Adrenal gland (tissue), 12 donors: Measurements from ENCODE around the gene CCL14. TPM values are rescaled to one million over a fixed set of nuclear protein-coding genes. Genes with fewer than 3 reads are reported as not detected.

ENCODE experiments used
- DNase-seq, 7 donors: peaks; one replicate each; pipeline ENCODE4 v3.0.0-alpha.2; 2019 to 2020
- H3K27ac ChIP-seq, 5 donors: fragments of 200-600 bp; sonication (generic) in 4 of 5; 1 replicate in 3 of 5; 2 replicates in 2 of 5; pipeline versions ENCODE4 v1.5.1 to v1.8.0; 2016 to 2020; ENCODE audit warnings: mild to moderate bottlenecking in 1 of 5
- H3K27me3 ChIP-seq: fragments of 200-600 bp; 2 replicates; pipeline ENCODE4 v1.8.0; 2021
- H3K36me3 ChIP-seq, 2 donors: fragments of 200-600 bp; replicated peaks in 1 of 2; 1 replicate in 1 of 2; 2 replicates in 1 of 2; pipeline versions ENCODE4 v1.5.1 to v1.8.0; 2018 to 2022
- H3K4me1 ChIP-seq, 2 donors: fragments of 200-600 bp; replicated peaks in 1 of 2; 1 replicate in 1 of 2; 2 replicates in 1 of 2; pipeline versions ENCODE4 v1.5.1 to v1.8.0; 2018 to 2021
- H3K4me3 ChIP-seq, 4 donors: fragments of 200-600 bp; sonication (generic) in 3 of 4; one replicate each; pipeline ENCODE4 v1.5.1; 2016 to 2018
- H3K9me3 ChIP-seq, 3 donors: fragments of 200-600 bp; sonication (generic) in 1 of 3; replicated peaks in 1 of 3; 1 replicate in 2 of 3; 2 replicates in 1 of 3; pipeline versions ENCODE4 v1.5.1 to v1.8.0; 2016 to 2021
- POLR2A ChIP-seq, 2 donors: fragments of 450-650 bp; IDR thresholded peaks; one replicate each; pipeline ENCODE4 v1.6.1; 2017; ENCODE audit warnings: antibody characterized with exemption in 2 of 2, mild to moderate bottlenecking in 2 of 2, moderate library complexity in 1 of 2
- WGBS, 4 donors: extraction: QIAGEN DNeasy Blood & Tissue Kit in 2 of 4; methylation state at CpG; one replicate each; pipeline versions ENCODE4 v1.1.5 to v1.1.7; 2013 to 2017; 5-methylcytosine and 5-hydroxymethylcytosine counted together
- intact Hi-C, 2 donors: fragments of 100-400 bp; cut with DNase I; formaldehyde crosslinking; loops; one replicate each; pipeline versions ENCODE4 v1.14.1 to v1.15.0; 2022 to 2023
- polyA plus RNA-seq, 3 donors: library from polyadenylated mRNA; stranded (reverse); fragments of 200-250 nt in 2 of 3; fragments of 350-450 nt in 1 of 3; fragmentation: Illumina TruSeq in 1 of 3; extraction: RNeasy Lipid Tissue Mini Kit (QIAGEN cat#74804) in 1 of 3; gene quantifications; one replicate each; pipeline ENCODE4 v1.2.3, GENCODE V29; 2013 to 2014
- total RNA-seq, 9 donors: library from RNA; depleted of rRNA in 4 of 9; stranded (reverse); fragments of >200 nt in 4 of 9; fragments of 120-200 nt in 1 of 9; fragmentation: NEBNext Ultra II Directional in 1 of 9; extraction: Animal tissue kit (Norgen Biotek cat#: 25700) in 1 of 9; gene quantifications; one replicate each; pipeline versions ENCODE4 v1.1.0 to v1.2.4, GENCODE V29; 2013 to 2023
- TF ChIP-seq, protein P1 (sequence below), 6 experiments: fragments of 450-650 bp in 4 of 6; fragments of 200-600 bp in 2 of 6; sonication (generic) in 1 of 6; IDR thresholded peaks; 1 replicate in 5 of 6; 2 replicates in 1 of 6; pipeline versions ENCODE4 v1.5.1 to v1.8.0; 2016 to 2021; ENCODE audit warnings: antibody characterized with exemption in 6 of 6, mild to moderate bottlenecking in 2 of 6, moderate library complexity in 1 of 6
- donor health status: healthy with polysubstance abuse.
- donor health status: Bipolar disorder and iron deficiency.
- donor health status: DM: yes; HTN: yes; CAD: no.
- donor health status: DM: no; HTN: no; CAD: no.
- donor health status: DM: no; HTN: no; CAD: no.
- donor health status: DM: yes; HTN: yes; CAD: no.

The CCL14 gene
- total and polyA plus RNA-seq, 12 donors: 15.3 to 268 (median 65.2) TPM

DNA sequence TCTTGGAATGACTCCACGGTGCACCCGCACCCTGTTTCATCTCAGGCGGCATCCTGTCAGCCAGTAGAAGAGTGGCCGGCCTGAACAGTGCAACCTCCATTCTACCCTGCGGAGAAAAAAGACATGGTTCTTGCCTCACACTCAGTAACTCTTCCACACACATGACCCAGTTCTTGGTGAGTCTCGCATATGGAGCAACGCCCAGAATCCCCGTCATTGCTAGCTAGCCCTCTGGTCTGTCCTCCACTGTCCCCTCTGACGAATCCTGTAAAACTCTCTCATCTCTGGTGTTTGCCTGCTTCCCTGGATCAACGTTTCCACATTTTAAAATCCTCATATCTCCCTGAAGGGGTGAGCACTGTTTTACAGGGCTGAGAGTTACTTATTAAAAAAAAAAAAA lies 51.8 kb downstream of the CCL14 start:
- H3K27ac ChIP-seq: no peak overlapping the region
- no peak overlapping the region for H3K4me3 ChIP-seq
- peaks cover 3 to 11% of the 10 kb centered on the region in 2 donors for H3K4me1 ChIP-seq
- H3K9me3 ChIP-seq: no peaks in the 10 kb centered on the region
- no peaks in the 10 kb centered on the region for H3K27me3 ChIP-seq
- peak; percentile 27 to 83 (median 76) for DNase-seq
- WGBS, 4 donors: 75 to 84% (median 79%) methylated on average over 10 of the region's 10 CpGs
- no peaks in the 10 kb centered on the region for H3K36me3 ChIP-seq
- intact Hi-C loops: no loop called here
- TF ChIP-seq POLR2A (IDR thresholded peaks at IDR 0.05): no peak
- TF ChIP-seq, protein P1, sequence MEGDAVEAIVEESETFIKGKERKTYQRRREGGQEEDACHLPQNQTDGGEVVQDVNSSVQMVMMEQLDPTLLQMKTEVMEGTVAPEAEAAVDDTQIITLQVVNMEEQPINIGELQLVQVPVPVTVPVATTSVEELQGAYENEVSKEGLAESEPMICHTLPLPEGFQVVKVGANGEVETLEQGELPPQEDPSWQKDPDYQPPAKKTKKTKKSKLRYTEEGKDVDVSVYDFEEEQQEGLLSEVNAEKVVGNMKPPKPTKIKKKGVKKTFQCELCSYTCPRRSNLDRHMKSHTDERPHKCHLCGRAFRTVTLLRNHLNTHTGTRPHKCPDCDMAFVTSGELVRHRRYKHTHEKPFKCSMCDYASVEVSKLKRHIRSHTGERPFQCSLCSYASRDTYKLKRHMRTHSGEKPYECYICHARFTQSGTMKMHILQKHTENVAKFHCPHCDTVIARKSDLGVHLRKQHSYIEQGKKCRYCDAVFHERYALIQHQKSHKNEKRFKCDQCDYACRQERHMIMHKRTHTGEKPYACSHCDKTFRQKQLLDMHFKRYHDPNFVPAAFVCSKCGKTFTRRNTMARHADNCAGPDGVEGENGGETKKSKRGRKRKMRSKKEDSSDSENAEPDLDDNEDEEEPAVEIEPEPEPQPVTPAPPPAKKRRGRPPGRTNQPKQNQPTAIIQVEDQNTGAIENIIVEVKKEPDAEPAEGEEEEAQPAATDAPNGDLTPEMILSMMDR (IDR thresholded peaks at IDR 0.05): no peak

Other genes with a start within 250 kb of the CCL14 start
- gene GAS2L2, start 233.5 kb downstream of the CCL14 start, total RNA-seq: under 1 TPM in 3 of 9 donors, not detected in 6; 0.06 to 0.22 (median 0.08) TPM
- gene GAS2L2, start 233.5 kb downstream of the CCL14 start, polyA plus RNA-seq: under 1 TPM in 2 of 3 donors, not detected in 1; 0.08 to 0.10 TPM
- under 1 TPM in 2 of 9 donors, not detected in 7; 0.11 to 0.83 TPM for gene C17orf50, start 225.8 kb downstream of the CCL14 start, total RNA-seq
- gene C17orf50, start 225.8 kb downstream of the CCL14 start, polyA plus RNA-seq: under 1 TPM in 2 of 3 donors, not detected in 1; 0.07 to 0.24 TPM
- gene MMP28, start 191.1 kb downstream of the CCL14 start, total RNA-seq: 10 to 100 TPM in 1 of 9 donors, 1 to 10 TPM in 7, under 1 TPM in 1; 0.67 to 11.1 (median 4.8) TPM
- gene MMP28, start 191.1 kb downstream of the CCL14 start, polyA plus RNA-seq: 1 to 10 TPM in 2 of 3 donors, under 1 TPM in 1; 0.97 to 7.4 (median 4.3) TPM
- gene TAF15, start 177.2 kb downstream of the CCL14 start, total RNA-seq: 100 to 1,000 TPM in 4 of 9 donors, 10 to 100 TPM in 5; 27.8 to 153 (median 60.2) TPM
- 100 to 1,000 TPM; 143 to 213 (median 199) TPM for gene TAF15, start 177.2 kb downstream of the CCL14 start, polyA plus RNA-seq
- gene HEATR9, start 117.8 kb downstream of the CCL14 start, total RNA-seq: not detected
- under 1 TPM; 0.03 to 0.32 (median 0.13) TPM for gene HEATR9, start 117.8 kb downstream of the CCL14 start, polyA plus RNA-seq
- 10 to 100 TPM in 2 of 9 donors, 1 to 10 TPM in 6, under 1 TPM in 1; 0.83 to 10.7 (median 4.0) TPM for gene CCL5, start 106.4 kb downstream of the CCL14 start, total RNA-seq
- 1 to 10 TPM; 5.4 to 8.8 (median 7.6) TPM for gene CCL5, start 106.4 kb downstream of the CCL14 start, polyA plus RNA-seq
- 1 to 10 TPM in 1 of 9 donors, not detected in 8; 1.1 TPM for gene RDM1, start 56.0 kb downstream of the CCL14 start, total RNA-seq
- gene RDM1, start 56.0 kb downstream of the CCL14 start, polyA plus RNA-seq: under 1 TPM in 1 of 3 donors, not detected in 2; 0.48 TPM
- gene LYZL6, start 43.0 kb downstream of the CCL14 start, total RNA-seq: not detected
- gene LYZL6, start 43.0 kb downstream of the CCL14 start, polyA plus RNA-seq: not detected
- 1 to 10 TPM in 1 of 9 donors, under 1 TPM in 5, not detected in 3; 0.22 to 1.6 (median 0.57) TPM for gene CCL16, start 5.2 kb downstream of the CCL14 start, total RNA-seq
- gene CCL16, start 5.2 kb downstream of the CCL14 start, polyA plus RNA-seq: 1 to 10 TPM in 1 of 3 donors, under 1 TPM in 2; 0.16 to 3.2 (median 0.24) TPM
- 1 to 10 TPM in 3 of 9 donors, under 1 TPM in 2, not detected in 4; 0.28 to 1.7 (median 1.1) TPM for gene CCL15, start 14.8 kb upstream of the CCL14 start, total RNA-seq
- gene CCL15, start 14.8 kb upstream of the CCL14 start, polyA plus RNA-seq: under 1 TPM in 2 of 3 donors, not detected in 1; 0.17 to 0.38 TPM
- gene CCL23, start 31.2 kb upstream of the CCL14 start, total RNA-seq: 10 to 100 TPM in 5 of 9 donors, 1 to 10 TPM in 4; 1.9 to 25.7 (median 10.0) TPM
- 1 to 10 TPM; 1.9 to 9.8 (median 3.3) TPM for gene CCL23, start 31.2 kb upstream of the CCL14 start, polyA plus RNA-seq
- 1 to 10 TPM in 4 of 9 donors, under 1 TPM in 1, not detected in 4; 0.32 to 2.2 (median 1.6) TPM for gene CCL18, start 77.5 kb upstream of the CCL14 start, total RNA-seq
- 1 to 10 TPM in 2 of 3 donors, not detected in 1; 1.2 to 5.2 TPM for gene CCL18, start 77.5 kb upstream of the CCL14 start, polyA plus RNA-seq
- 10 to 100 TPM in 2 of 9 donors, 1 to 10 TPM in 6, under 1 TPM in 1; 0.54 to 15.3 (median 4.8) TPM for gene CCL3, start 103.4 kb upstream of the CCL14 start, total RNA-seq
- gene CCL3, start 103.4 kb upstream of the CCL14 start, polyA plus RNA-seq: 1 to 10 TPM; 3.8 to 9.9 (median 5.2) TPM
- gene CCL4, start 117.1 kb upstream of the CCL14 start, total RNA-seq: 10 to 100 TPM in 2 of 9 donors, 1 to 10 TPM in 6, under 1 TPM in 1; 0.72 to 17.5 (median 5.5) TPM
- gene CCL4, start 117.1 kb upstream of the CCL14 start, polyA plus RNA-seq: 10 to 100 TPM in 1 of 3 donors, 1 to 10 TPM in 2; 3.8 to 10.0 (median 5.2) TPM
- 10 to 100 TPM in 1 of 9 donors, 1 to 10 TPM in 5, under 1 TPM in 1, not detected in 2; 0.39 to 10.5 (median 2.7) TPM for gene TBC1D3B, start 189.9 kb upstream of the CCL14 start, total RNA-seq
- 10 to 100 TPM in 2 of 3 donors, not detected in 1; 10.4 to 12.9 TPM for gene TBC1D3B, start 189.9 kb upstream of the CCL14 start, polyA plus RNA-seq
- 1 to 10 TPM in 3 of 9 donors, under 1 TPM in 2, not detected in 4; 0.41 to 1.7 (median 1.4) TPM for gene CCL3L1, start 210.0 kb upstream of the CCL14 start, total RNA-seq
- 1 to 10 TPM in 1 of 3 donors, under 1 TPM in 2; 0.54 to 3.0 (median 0.72) TPM for gene CCL3L1, start 210.0 kb upstream of the CCL14 start, polyA plus RNA-seq
- 1 to 10 TPM in 6 of 9 donors, under 1 TPM in 2, not detected in 1; 0.57 to 3.8 (median 2.2) TPM for gene CCL4L2, start 224.3 kb upstream of the CCL14 start, total RNA-seq
- 1 to 10 TPM; 1.3 to 5.1 (median 2.2) TPM for gene CCL4L2, start 224.3 kb upstream of the CCL14 start, polyA plus RNA-seq